NCI-H748 (cell line): Measurements from ENCODE around the gene CCDC102A.

ENCODE experiments used
- DNase-seq: peaks from one replicate; lab custom pipeline; 2025; ENCODE audit not compliant: unreplicated experiment; lab: John Stamatoyannopoulos, UW

CCDC102A gene

DNA sequence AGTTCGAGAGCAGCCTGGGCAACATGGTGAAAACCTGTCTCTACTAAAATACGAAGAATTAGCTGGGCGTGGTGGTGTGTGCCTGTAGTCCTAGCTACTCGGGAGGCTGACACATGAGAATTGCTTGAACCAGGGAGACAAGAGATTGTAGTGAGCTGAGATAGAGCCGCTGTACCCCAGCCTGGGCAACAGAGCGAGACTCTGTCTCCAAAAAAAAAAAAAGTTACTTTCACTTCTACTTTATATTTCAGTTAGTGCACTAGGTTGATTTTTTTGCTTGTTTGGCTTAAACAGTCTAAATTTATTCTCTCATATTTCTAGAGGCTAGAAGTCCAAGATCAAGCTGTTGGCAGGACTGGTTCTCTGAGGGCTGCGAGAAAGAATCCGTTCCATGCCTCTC, 13.4 kb downstream of the CCDC102A start:
- no peak for DNase-seq

- peak; percentile 58 for DNase-seq
Measured at GRCh38 chr16:57519796-57520360, 16.5 kb downstream of the CCDC102A start.

GRCh38 chr16:57518922-57519321, 17.4 kb downstream of the CCDC102A start:
- no peak for DNase-seq

- no peak for DNase-seq
Measured at GRCh38 chr16:57518520-57518919, 17.9 kb downstream of the CCDC102A start.

GRCh38 chr16:57517397-57518367, 18.7 kb downstream of the CCDC102A start:
- DNase-seq = no peak

- no peak for DNase-seq
Measured at GRCh38 chr16:57516773-57517172, 19.6 kb downstream of the CCDC102A start.

DNA sequence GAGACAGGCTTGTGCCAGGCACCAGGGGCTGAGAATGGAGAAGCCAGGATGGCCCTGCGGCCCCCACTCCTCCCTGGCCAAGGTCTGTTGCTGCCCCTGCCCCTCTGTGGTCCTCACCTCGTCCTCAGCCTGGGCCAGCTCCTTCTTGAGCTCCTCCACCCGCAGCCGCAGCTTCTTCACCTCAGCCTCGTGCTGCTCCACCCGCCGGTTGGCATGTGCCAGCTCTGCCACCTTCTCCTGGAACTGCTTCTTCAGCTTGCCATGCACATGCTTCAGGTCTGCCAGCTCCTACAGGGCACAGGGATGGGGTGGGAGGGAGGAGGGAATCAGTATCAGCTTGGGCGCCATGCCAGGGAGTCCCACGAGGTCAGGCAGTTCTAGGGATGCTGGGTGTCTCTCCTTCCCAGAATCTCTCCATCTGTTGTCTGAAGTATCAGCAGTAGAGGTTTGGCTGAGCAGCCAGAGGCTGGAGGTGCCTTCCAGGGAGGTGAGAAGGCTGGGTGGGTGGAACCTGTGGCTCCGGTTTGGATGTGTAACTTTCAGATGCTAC, 20.1 kb downstream of the CCDC102A start:
- no peak for DNase-seq

DNA sequence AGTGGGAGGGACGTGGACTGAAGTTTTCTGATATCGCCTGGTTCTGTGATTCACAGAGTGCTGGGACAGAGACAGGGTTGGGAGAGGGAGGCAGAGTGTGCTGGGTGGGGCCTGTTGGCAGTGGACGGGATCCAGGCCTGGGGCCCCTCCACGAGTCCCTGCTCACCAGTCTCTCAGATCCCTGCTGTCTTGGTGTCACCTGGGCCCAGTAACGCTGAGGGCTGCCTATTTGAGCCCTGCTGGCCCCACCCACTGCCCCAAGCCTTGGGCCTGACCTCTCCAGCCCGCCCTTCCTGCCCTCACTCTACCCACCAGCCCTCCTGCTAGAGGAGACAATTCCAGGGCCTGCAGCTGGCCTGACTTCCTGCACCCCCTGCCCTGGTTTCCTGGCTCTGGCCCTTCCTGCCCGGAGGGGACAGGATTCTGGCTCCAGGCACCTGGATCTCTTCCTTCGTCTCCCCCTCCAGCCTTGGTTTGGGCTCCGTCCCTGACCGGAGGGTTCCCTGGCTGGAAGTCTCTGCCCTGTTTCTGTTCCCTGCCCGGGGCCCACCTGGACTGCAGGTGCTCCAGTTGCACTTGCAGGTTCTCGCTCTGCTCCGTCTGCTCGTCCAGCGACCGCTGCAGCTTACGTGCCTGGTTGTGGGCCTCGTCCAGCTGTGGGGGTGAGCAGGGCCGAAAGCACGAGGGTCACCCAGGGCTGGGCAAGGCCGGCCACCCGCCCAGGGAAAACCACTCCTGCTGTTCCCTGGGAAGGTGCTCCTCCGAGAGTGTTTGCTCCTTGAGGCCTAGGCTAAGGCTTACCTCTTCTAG, 21.4 kb downstream of the CCDC102A start:
- no peak for DNase-seq

DNA sequence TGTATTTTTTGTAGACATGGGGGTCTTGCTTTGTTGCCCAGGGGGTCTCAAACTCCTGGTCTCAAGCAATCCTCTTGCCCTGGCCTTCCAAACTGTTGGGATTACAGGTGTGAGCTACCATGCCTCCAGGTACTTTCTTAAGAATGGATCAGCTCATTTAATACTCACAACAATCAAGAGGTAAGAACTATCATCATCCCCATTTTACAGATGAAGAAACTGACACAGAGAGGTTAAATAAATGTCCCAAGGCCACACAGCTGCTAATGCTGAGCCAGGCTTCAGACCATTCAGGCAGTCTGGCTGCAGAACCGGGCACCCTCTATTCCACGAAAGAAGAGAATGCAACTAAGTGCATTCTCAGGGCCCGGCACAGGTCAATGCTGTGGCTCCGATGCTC, 22.0 kb downstream of the CCDC102A start:
- DNase-seq = no peak

- no peak for DNase-seq
Measured at GRCh38 chr16:57513371-57514102, 22.8 kb downstream of the CCDC102A start.

GRCh38 chr16:57512296-57513001, 23.9 kb downstream of the CCDC102A start:
- no peak for DNase-seq

GRCh38 chr16:57510016-57510871, 26.1 kb downstream of the CCDC102A start:
- DNase-seq = no peak

DNA sequence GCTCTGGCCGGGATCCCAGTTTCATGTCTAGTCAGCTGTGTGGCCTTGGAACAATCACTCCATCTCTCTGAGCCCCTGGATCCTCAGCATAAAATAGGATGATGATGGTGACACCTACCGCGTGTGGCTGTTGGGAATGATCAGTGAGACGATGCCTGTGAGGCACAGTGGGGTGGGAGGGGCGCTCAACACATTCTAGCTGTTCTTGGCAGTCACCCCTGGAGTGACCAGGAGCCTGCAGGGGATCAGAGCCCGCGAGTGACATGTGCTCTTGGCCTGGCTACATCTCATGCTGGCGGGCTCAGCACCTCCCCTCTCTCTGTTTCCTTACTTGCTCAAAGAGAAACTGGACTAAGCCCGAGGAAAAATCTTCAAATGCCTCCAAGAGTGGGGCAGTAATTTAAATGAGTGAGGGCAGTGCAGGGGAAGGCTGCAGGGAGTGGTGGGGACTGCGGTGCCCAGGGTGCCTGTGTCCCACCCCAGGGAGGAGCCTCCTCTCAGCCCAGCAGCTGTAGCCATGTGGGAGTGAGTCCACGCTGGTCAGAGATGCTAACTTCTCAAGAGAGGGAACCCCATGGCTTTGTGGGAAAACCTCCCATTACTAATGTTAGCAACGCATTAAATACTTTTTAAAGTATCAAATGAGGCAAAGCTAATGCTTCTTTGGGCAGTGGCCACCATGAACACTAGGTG, 27.0 kb downstream of the CCDC102A start:
- no peak for DNase-seq

- no peak for DNase-seq
Measured at GRCh38 chr16:57508035-57508425, 28.3 kb downstream of the CCDC102A start.

DNA sequence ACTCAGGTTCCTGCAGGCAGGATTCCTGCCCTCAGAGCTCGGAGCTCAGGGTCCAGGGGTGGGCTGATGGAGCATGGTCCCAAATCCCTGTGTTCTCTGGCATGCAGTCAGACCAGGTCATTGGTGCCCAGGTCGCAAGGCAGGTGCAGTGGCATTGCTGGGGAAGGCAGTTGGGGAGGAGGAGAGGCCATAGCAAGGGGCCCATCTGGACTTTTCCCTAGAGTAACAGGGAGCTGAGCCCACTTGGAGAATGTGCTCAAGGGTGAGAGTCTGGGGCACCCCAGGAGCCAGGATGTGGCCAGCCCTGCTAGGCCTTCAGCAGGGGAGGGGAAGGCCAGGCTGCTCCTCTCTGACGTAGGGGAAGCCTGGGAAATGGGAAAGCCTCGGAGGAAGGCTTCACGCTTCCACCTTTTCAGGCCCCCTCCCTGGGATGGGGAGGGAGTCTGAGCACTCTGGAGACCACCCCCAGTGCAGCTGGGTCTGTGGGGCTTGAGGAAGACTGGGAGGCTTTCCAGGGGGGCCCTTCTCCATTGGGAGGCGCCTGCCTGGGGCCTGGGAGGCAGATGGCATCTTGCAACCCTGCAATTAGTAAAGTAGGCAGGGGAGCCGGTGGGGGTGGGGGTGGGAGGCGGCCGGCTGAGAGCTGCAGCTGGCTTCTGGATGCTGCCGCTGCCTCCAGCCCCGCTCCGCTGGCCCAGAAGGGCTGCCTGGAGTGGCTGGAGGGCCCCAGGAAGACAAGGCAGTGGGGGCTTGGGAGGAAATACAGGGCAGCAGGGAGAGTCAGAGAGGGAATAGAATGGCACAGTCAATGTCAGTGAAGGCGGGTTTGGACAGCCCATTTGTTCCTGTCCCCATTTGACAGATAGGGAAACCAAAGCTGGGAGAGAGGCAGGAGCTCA, 29.0 kb downstream of the CCDC102A start:
- DNase-seq = peak; percentile 21

GRCh38 chr16:57505169-57505568, 31.2 kb downstream of the CCDC102A start:
- no peak for DNase-seq

DNA sequence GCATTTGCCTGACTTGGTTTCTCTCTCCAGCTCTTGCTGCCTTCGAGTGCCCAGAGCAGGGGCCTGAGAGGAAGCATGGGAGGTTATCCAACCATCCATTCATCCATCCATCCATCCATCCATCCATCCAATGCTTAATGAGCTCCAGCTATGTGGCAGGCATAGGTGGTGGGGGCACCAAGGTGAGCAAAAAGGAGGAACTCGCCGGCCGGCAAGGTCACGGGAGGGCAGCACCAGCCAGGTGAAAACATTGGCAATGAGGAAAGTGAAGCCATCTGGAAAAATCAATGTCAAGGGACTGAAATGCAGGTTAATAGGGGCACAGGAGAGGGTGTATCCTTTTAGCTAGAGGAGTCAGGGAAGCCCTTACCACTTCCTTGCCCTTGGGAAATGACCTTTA, 31.9 kb downstream of the CCDC102A start:
- DNase-seq = no peak
